Panc1 (cell line): ENCODE results near the gene STAB2. TPM values are rescaled to one million over a fixed set of nuclear protein-coding genes. Genes with fewer than 3 reads are reported as not detected.

ENCODE experiments used
- ATAC-seq: fragments of 200-7000 bp; cut with Tn5 transposase; 2 replicates; pipeline ENCODE4 v1.9.1; 2020; ENCODE audit warnings: mild to moderate bottlenecking, moderate library complexity
- BruUV-seq: library from RNA; stranded (reverse); fragments of 400-500 nt; replicated peaks from 2 replicates; lab custom pipeline; 2021; lab: Mats Ljungman, UMichigan
- CTCF ChIA-PET: fragments of 300-600 bp; sonication (Branson Sonifier 250); formaldehyde crosslinking; loops from one replicate; lab custom pipeline; 2022; ENCODE audit warnings: antibody characterized with exemption; lab: Charles Lee
- POLR2A ChIA-PET: fragments of 300-600 bp; sonication (Branson Sonifier 250); formaldehyde crosslinking; loops from one replicate; lab custom pipeline; 2022; ENCODE audit warnings: antibody characterized with exemption; lab: Charles Lee
- DNase-seq: peaks from one replicate; pipeline ENCODE4 v3.0.0-alpha.2; 2010; ENCODE audit warnings: low read depth, low spot score
- H3K27ac ChIP-seq: 2 replicates; pipeline ENCODE4 v1.5.1; 2011; ENCODE audit warnings: mild to moderate bottlenecking, low read length, inconsistent platforms
- H3K27me3 ChIP-seq: fragments of 200-500 bp; sonication (Bioruptor generic); 2 replicates; pipeline ENCODE4 v1.6.0; 2014; ENCODE audit warnings: low read length, inconsistent platforms; ENCODE audit not compliant: control insufficient read depth, insufficient read depth
- H3K36me3 ChIP-seq: fragments of 200-500 bp; sonication (Bioruptor generic); 2 replicates; pipeline ENCODE4 v1.5.1; 2014; ENCODE audit warnings: inconsistent platforms, mild to moderate bottlenecking, low read length, moderate library complexity; ENCODE audit not compliant: control insufficient read depth, insufficient read depth
- H3K4me1 ChIP-seq: 2 replicates; pipeline ENCODE4 v1.5.1; 2011; ENCODE audit warnings: inconsistent platforms, mild to moderate bottlenecking, low read length, moderate library complexity; ENCODE audit not compliant: control insufficient read depth, insufficient read depth
- H3K4me3 ChIP-seq, 2 experiments: 2 replicates each; pipeline ENCODE4 v1.5.1; 2011 to 2012; ENCODE audit warnings: low read depth in 2 of 2, low read length in 2 of 2, mild to moderate bottlenecking in 2 of 2, inconsistent platforms in 1 of 2, moderate library complexity in 1 of 2
- H3K9me3 ChIP-seq: fragments of 200-500 bp; sonication (Bioruptor generic); 2 replicates; pipeline ENCODE4 v1.5.1; 2014; ENCODE audit warnings: low read depth, mild to moderate bottlenecking, inconsistent platforms, low read length, moderate library complexity; ENCODE audit not compliant: control insufficient read depth, insufficient read depth
- CTCF ChIP-seq: fragments of 450-650 bp; IDR thresholded peaks from 2 replicates; pipeline ENCODE4 v1.5.1; 2017; ENCODE audit warnings: mild to moderate bottlenecking
- POLR2AphosphoS5 ChIP-seq: IDR thresholded peaks from 2 replicates; pipeline ENCODE4 v1.6.1; 2012; ENCODE audit warnings: mild to moderate bottlenecking, low read depth, low read length, moderate library complexity
- REST ChIP-seq, 2 experiments: IDR thresholded peaks; 2 replicates each; pipeline ENCODE4 v1.6.1; 2011 to 2012; ENCODE audit warnings: low read depth in 2 of 2, control low read depth in 1 of 2, low read length in 1 of 2, mild to moderate bottlenecking in 1 of 2, moderate library complexity in 1 of 2; ENCODE audit not compliant: insufficient read depth in 1 of 2
- SIN3A ChIP-seq: IDR thresholded peaks from 2 replicates; pipeline ENCODE4 v1.6.1; 2012; ENCODE audit warnings: low read depth, mild to moderate bottlenecking, low read length, moderate library complexity, borderline replicate concordance; ENCODE audit not compliant: insufficient read depth
- TCF7L2 ChIP-seq: IDR thresholded peaks from 2 replicates; pipeline ENCODE4 v1.6.1; 2011; ENCODE audit warnings: mild to moderate bottlenecking, low read depth, low read length, inconsistent platforms
- in situ Hi-C: cut with HindIII; loops from 2 replicates; pipeline ENCODE4 v1.10.0; 2016; ENCODE audit warnings: low sequenced_read_pairs, low pct_unique_long_range_greater_than_20kb
- intact Hi-C: fragments of 100-400 bp; cut with micrococcal nuclease; formaldehyde crosslinking; loops from one replicate; pipeline ENCODE4 v1.10.0; 2022; ENCODE audit not compliant: unreplicated experiment
- total RNA-seq: library from RNA; stranded (reverse); gene quantifications from one replicate; pipeline ENCODE4 v1.2.1, GENCODE V29; 2021; ENCODE audit not compliant: unreplicated experiment

STAB2 gene
- total RNA-seq, 1 experiment from 2014 or later = not detected

DNA sequence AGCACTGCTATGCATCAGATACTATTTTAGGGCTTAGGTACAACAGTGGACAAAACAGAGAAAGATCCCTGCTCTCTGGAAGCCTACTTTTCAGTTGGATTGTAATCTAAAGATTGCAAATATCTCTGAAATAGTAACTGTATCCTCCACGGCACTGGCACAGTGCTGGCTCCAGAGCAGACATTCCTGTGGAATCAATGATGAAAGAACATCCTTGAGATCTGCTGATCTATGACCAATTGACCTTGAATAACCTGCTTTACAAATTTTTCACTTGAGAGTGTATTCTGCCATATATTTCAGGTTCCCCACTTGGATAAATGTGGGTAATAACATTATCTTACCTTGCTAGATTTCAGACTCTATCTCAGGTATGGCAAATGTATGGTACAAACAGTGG lies 3.2 kb downstream of the STAB2 start:
- in situ Hi-C loops (no loop called here), intact Hi-C loops (no loop called here)
- ChIA-PET POLR2A (no interaction called here), CTCF (no interaction called here)
- DNase-seq (no peak), ATAC-seq (no peak)
- TF ChIP-seq POLR2AphosphoS5 = no peak
- TF ChIP-seq SIN3A = no peak
- no peak for TF ChIP-seq TCF7L2
- TF ChIP-seq CTCF = no peak
- no peak for TF ChIP-seq REST (IDR thresholded peaks at IDR 0.05; ENCODE audit: insufficient read depth in 1 of 2, low read depth in 2 of 2, low read length in 1 of 2)
- Histone ChIP-seq H3K9me3 (no peaks in the 10 kb centered on the region), H3K36me3 (no peaks in the 10 kb centered on the region), H3K4me1 (no peaks in the 10 kb centered on the region), H3K27me3 (peaks cover 11% of the 10 kb centered on the region), H3K4me3 (no peak overlapping the region), H3K27ac (no peak overlapping the region)
- no TSS peak for BruUV-seq

DNA sequence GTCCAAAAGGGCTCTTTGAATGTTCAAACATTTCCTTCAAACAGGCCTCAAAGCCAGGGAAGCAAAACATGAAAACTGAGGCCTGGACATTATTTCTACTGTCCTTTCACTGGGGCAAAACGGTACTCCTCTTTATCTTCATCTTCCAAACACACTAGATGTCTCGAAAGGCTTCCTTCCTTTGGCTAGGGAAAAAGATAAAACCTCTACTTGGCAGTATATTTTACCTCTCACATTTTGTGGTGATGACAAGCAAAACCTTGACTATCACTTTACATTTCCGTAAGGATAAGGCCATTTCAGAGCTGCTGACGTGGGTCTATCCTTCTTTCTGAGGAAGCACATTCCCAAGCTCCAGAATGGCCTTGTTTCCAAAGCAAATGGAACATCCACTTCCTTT lies 9.9 kb downstream of the STAB2 start:
- ATAC-seq (no peak), DNase-seq (no peak)
- H3K9me3 ChIP-seq = no peaks in the 10 kb centered on the region
- TF ChIP-seq REST (IDR thresholded peaks at IDR 0.05; ENCODE audit: insufficient read depth in 1 of 2, low read depth in 2 of 2, low read length in 1 of 2) = no peak
- TF ChIP-seq POLR2AphosphoS5 = no peak
- TF ChIP-seq CTCF = no peak
- TF ChIP-seq TCF7L2 = no peak
- TF ChIP-seq SIN3A = no peak
- no peaks in the 10 kb centered on the region for H3K4me1 ChIP-seq
- no peak overlapping the region for H3K27ac ChIP-seq
- H3K36me3 ChIP-seq = no peaks in the 10 kb centered on the region
- ChIA-PET CTCF (no interaction called here), POLR2A (no interaction called here)
- no peak overlapping the region for H3K4me3 ChIP-seq
- no TSS peak for BruUV-seq
- in situ Hi-C loops = no loop called here
- peaks cover 6% of the 10 kb centered on the region for H3K27me3 ChIP-seq
- intact Hi-C loops = no loop called here
